ENCODE results near the gene CDH24. TPM values are rescaled to one million over a fixed set of nuclear protein-coding genes. Genes with fewer than 3 reads are reported as not detected.

CDH24 gene
- total and polyA plus RNA-seq, 2 of the 8 experiments (the other 6 are each of a cell fraction or from before 2014, with no cell fraction given), result 18.1 to 27.6 TPM

DNA sequence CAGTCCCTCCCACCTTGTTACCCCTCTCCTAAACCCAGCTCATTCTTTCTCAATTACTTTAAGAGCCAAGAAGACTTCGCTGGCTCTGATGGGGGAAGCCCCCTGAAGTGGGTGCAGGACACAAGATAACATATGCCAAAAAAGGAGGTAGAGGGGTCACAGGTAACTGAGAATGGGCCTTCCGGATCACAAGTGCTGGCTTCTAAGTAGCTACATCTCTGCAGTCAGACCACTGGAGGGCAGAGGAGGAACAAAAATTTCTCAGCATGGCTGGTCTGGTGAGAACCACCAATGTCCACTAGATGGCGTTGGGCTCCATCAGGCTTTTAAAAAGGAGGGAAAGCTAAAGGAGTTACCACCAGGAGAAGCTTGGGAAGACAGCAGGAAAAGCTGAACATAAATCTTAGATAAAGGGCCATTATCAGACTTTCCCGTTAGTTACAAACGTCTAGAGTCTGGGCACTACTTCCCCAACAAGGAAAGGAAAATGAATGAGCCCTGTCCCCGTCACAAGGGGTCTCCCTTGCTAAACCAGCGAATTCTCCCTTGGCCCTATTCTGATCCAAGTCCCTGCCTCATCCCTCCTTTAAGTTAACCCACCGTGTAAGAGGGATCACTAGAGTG is 11.6 kb upstream of the CDH24 start:
- Histone ChIP-seq H3K14ac (ENCODE audit: insufficient read length) (no peak overlapping the region), H3K4me3 (ENCODE audit: extremely low read depth in 1 of 4, insufficient read depth in 2 of 4, low read depth in 3 of 4, low read length in 4 of 4) (peak overlapping the region in 1 of 4 experiments; percentile 18; a peak in 1 of 8 replicates), H3K18ac (ENCODE audit: extremely low read depth, low read length) (no peak overlapping the region), H2BK120ac (replicated peaks; ENCODE audit: low read depth, low read length) (no peak overlapping the region), H4K8ac (ENCODE audit: extremely low read depth, insufficient read depth, low read length) (no peak overlapping the region; the same call in 1 of the 2 replicates), H4K20me1 (replicated peaks in 1 of 2; ENCODE audit: control insufficient read depth in 1 of 2, insufficient read depth in 2 of 2, low read length in 2 of 2) (peaks cover 21% of the 10 kb centered on the region in 2 experiments), H3K36me3 (ENCODE audit: control insufficient read depth in 2 of 4, insufficient read depth in 4 of 4, low read length in 3 of 4) (peaks cover 34 to 61% (median 46%) of the 10 kb centered on the region in 4 experiments), H4K5ac (ENCODE audit: insufficient read length, low read depth, low read length) (no peak overlapping the region), H3K27ac (ENCODE audit: low read depth, low read length) (no peak overlapping the region), H3K27me3 (replicated peaks in 1 of 4; ENCODE audit: control insufficient read depth in 3 of 4, extremely low read depth in 1 of 4, insufficient read depth in 3 of 4, low read length in 3 of 4) (no peaks in the 10 kb centered on the region), H3K79me2 (ENCODE audit: control insufficient read depth in 1 of 2, insufficient read depth in 2 of 2, low read length in 2 of 2) (peaks cover 23 to 49% of the 10 kb centered on the region in 2 experiments), H3K79me1 (ENCODE audit: low read depth, low read length) (peaks cover 7% of the 10 kb centered on the region), H3K9me3 (ENCODE audit: insufficient read depth in 2 of 2, low read depth in 1 of 2, low read length in 1 of 2) (no peaks in the 10 kb centered on the region), H3K56ac (replicated peaks; ENCODE audit: insufficient read length, low read depth, low read length) (no peak overlapping the region), H2AK5ac (ENCODE audit: low read depth, low read length) (no peak overlapping the region), H3K23ac (ENCODE audit: insufficient read length) (no peak overlapping the region), H4K91ac (replicated peaks; ENCODE audit: insufficient read length, low read length) (no peak overlapping the region), H3K9ac (replicated peaks in 1 of 4; ENCODE audit: extremely low read depth in 1 of 4, low read depth in 3 of 4, low read length in 3 of 4) (no peak overlapping the region), H3K23me2 (ENCODE audit: low read depth, low read length) (peaks cover 14% of the 10 kb centered on the region), H3K4me2 (ENCODE audit: insufficient read depth in 1 of 2, low read depth in 2 of 2, low read length in 2 of 2) (peak overlapping the region; percentile 46 to 99; a peak in 3 of 4 replicates), H2AFZ (ENCODE audit: low read length) (no peak overlapping the region), H3K4ac (replicated peaks; ENCODE audit: insufficient read length, low read depth, low read length) (no peak overlapping the region), H2BK12ac (ENCODE audit: low read depth, low read length) (no peak overlapping the region), H3K4me1 (replicated peaks in 1 of 4; ENCODE audit: control insufficient read depth in 3 of 4, insufficient read depth in 4 of 4, low read length in 3 of 4) (peaks cover 5 to 27% (median 15%) of the 10 kb centered on the region in 4 experiments; a peak in 6 of 7 replicates), H2BK15ac (ENCODE audit: low read length) (no peak overlapping the region), H2BK20ac (ENCODE audit: low read length) (no peak overlapping the region), H2BK5ac (ENCODE audit: low read depth, low read length) (no peak overlapping the region)
- WGBS, 2 experiments (ENCODE audit: extremely low coverage in 1 of 2, insufficient coverage in 1 of 2, insufficient read length in 1 of 2, insufficient replicate concordance in 2 of 2, low coverage in 1 of 2, low lambda C conversion rate in 2 of 2, missing lambda C conversion rate in 1 of 2), result 40% methylated on average over 8 of the region's 8 CpGs; no CpG with 5 or more reads in 1 of the 2 experiments
- POLR2A ChIA-PET (ENCODE audit: partially characterized antibody), result interaction anchor here (0.8 to 2.7 kb wide), 19 partner anchors 8 to 246 kb away, joined by 3 to 33 read pairs (median 3); partner anchors contain the start of genes ACIN1, C14orf119, HAUS4 and PRMT5
- FAIRE-seq, result peak; percentile 66
- peak; percentile 84 to 85 for DNase-seq (ENCODE audit: low read depth in 1 of 2, low spot score in 2 of 2)
- CTCF ChIA-PET (ENCODE audit: partially characterized antibody), result interaction anchor here (0.6 to 2.9 kb wide), 67 partner anchors 9 to 1058 kb away, joined by 3 to 55 read pairs (median 4); partner anchors contain the start of genes ACIN1, AJUBA, C14orf119 and CDH24
- TF ChIP-seq, protein P1, sequence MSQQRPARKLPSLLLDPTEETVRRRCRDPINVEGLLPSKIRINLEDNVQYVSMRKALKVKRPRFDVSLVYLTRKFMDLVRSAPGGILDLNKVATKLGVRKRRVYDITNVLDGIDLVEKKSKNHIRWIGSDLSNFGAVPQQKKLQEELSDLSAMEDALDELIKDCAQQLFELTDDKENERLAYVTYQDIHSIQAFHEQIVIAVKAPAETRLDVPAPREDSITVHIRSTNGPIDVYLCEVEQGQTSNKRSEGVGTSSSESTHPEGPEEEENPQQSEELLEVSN (IDR thresholded peaks at IDR 0.05), result peak; percentile 74; the same call in 1 of the 2 replicates
- TF ChIP-seq, protein P2, sequence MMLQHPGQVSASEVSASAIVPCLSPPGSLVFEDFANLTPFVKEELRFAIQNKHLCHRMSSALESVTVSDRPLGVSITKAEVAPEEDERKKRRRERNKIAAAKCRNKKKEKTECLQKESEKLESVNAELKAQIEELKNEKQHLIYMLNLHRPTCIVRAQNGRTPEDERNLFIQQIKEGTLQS (IDR thresholded peaks at IDR 0.05; ENCODE audit: insufficient read depth, low read depth, low read length), result 0 out of 2 replicates have a peak, but pooled peaks have one; percentile 25
- no peak for TF ChIP-seq TAF1 (IDR thresholded peaks at IDR 0.05; ENCODE audit: low read depth, low read length)
- TF ChIP-seq, protein P3, sequence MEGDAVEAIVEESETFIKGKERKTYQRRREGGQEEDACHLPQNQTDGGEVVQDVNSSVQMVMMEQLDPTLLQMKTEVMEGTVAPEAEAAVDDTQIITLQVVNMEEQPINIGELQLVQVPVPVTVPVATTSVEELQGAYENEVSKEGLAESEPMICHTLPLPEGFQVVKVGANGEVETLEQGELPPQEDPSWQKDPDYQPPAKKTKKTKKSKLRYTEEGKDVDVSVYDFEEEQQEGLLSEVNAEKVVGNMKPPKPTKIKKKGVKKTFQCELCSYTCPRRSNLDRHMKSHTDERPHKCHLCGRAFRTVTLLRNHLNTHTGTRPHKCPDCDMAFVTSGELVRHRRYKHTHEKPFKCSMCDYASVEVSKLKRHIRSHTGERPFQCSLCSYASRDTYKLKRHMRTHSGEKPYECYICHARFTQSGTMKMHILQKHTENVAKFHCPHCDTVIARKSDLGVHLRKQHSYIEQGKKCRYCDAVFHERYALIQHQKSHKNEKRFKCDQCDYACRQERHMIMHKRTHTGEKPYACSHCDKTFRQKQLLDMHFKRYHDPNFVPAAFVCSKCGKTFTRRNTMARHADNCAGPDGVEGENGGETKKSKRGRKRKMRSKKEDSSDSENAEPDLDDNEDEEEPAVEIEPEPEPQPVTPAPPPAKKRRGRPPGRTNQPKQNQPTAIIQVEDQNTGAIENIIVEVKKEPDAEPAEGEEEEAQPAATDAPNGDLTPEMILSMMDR (IDR thresholded peaks at IDR 0.05; ENCODE audit: control extremely low read depth in 1 of 3, insufficient read depth in 1 of 3, low read depth in 1 of 3, low read length in 3 of 3), result peak; percentile 82 to 99 (median 99)
- TF ChIP-seq RAD21 (IDR thresholded peaks at IDR 0.05 in 1 of 2, conservative IDR thresholded peaks at IDR 0.05 in 1 of 2; ENCODE audit: low read depth in 2 of 2, low read length in 2 of 2), result peak; percentile 59 to 71
- TF ChIP-seq, protein P4, sequence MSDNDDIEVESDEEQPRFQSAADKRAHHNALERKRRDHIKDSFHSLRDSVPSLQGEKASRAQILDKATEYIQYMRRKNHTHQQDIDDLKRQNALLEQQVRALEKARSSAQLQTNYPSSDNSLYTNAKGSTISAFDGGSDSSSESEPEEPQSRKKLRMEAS (IDR thresholded peaks at IDR 0.05), result no peak
- TF ChIP-seq SRF (IDR thresholded peaks at IDR 0.05; ENCODE audit: low read depth, low read length), result no peak

Measured in H1 (cell line).